Measurements from ENCODE around the gene COL6A2. TPM values are rescaled to one million over a fixed set of nuclear protein-coding genes. Genes with fewer than 3 reads are reported as not detected.

Gene COL6A2
- total RNA-seq, 1 experiment from 2014 or later: 129 TPM

- H3K14ac ChIP-seq (ENCODE audit: insufficient read depth, low read length): no peak overlapping the region; the same call in 1 of the 2 replicates
These were observed 35.3 kb upstream of the COL6A2 start for GRCh38 chr21:46062471-46063211.

More at GRCh38 chr21:46062471-46063211, 35.3 kb upstream of the COL6A2 start:
- TF ChIP-seq CTCF (conservative IDR thresholded peaks at IDR 0.05): no peak
- H2BK20ac ChIP-seq (ENCODE audit: low read depth, low read length, poor library complexity, severe bottlenecking): no peak overlapping the region
- no peak for DNase-seq
- H3K27ac Mint-ChIP-seq: no peak overlapping the region
- no peaks in the 10 kb centered on the region for H3K27me3 ChIP-seq (ENCODE audit: insufficient read depth, low read length)
- no peaks in the 10 kb centered on the region for H3K4me1 ChIP-seq (ENCODE audit: insufficient read depth, low read length)
- H2BK120ac ChIP-seq (ENCODE audit: low read depth, low read length, poor library complexity, severe bottlenecking): no peak overlapping the region
- H3K79me2 ChIP-seq (ENCODE audit: insufficient read depth, low read length): no peaks in the 10 kb centered on the region
- no peak overlapping the region for H3K23ac ChIP-seq (ENCODE audit: insufficient read length, low read depth, low read length)
- no peak overlapping the region for H2BK15ac ChIP-seq (ENCODE audit: low read depth, low read length)
- no peak overlapping the region for H3K56ac ChIP-seq (ENCODE audit: insufficient read length, low read depth, low read length)
- peaks cover 2% of the 10 kb centered on the region for H4K20me1 ChIP-seq (ENCODE audit: control insufficient read depth, insufficient read depth, insufficient read length)
- H4K8ac ChIP-seq (replicated peaks; ENCODE audit: insufficient read length, low read depth, low read length): no peak overlapping the region
- no peak overlapping the region for H2AFZ ChIP-seq (ENCODE audit: low read length)
- peaks cover 45% of the 10 kb centered on the region in 2 experiments for H3K9me3 Mint-ChIP-seq
- no peak overlapping the region for H4K5ac ChIP-seq (ENCODE audit: insufficient read length, low read depth, low read length)
- H3K23me2 ChIP-seq (ENCODE audit: insufficient read length, low read depth, low read length, poor library complexity, severe bottlenecking): no peaks in the 10 kb centered on the region
- H3K9me3 ChIP-seq (ENCODE audit: control insufficient read depth, low read depth, low read length): peaks cover 20% of the 10 kb centered on the region
- no peak overlapping the region for H3T11ph ChIP-seq (ENCODE audit: low read length)
- H2AK5ac ChIP-seq (ENCODE audit: insufficient read length, low read length): no peak overlapping the region
- no peak overlapping the region for H2BK5ac ChIP-seq (ENCODE audit: insufficient read length, low read length)
- no CpG with 5 or more reads among the region's 5 CpGs for WGBS (ENCODE audit: extremely low coverage, insufficient read length, low lambda C conversion rate)
- H3K4me3 Mint-ChIP-seq: no peak overlapping the region
- H3K36me3 Mint-ChIP-seq (ENCODE audit: insufficient read depth in 1 of 3, low read depth in 3 of 3): peaks cover 7 to 32% (median 20%) of the 10 kb centered on the region in 3 experiments; a peak in 6 of 7 replicates
- no peak overlapping the region for H3K4ac ChIP-seq (ENCODE audit: low read depth, low read length)
- H3K4me2 ChIP-seq (ENCODE audit: insufficient read depth, insufficient read length, low read length): no peak overlapping the region
- H3K27ac ChIP-seq (ENCODE audit: insufficient read length, low read depth, low read length): no peak overlapping the region
- no peak overlapping the region for H2BK12ac ChIP-seq (ENCODE audit: insufficient read length, low read depth, low read length)
- no peak overlapping the region for H3K9ac ChIP-seq (ENCODE audit: extremely low read depth, insufficient read length, low read length)
- H3K4me1 Mint-ChIP-seq: peaks cover 9 to 14% of the 10 kb centered on the region in 2 experiments
- no peaks in the 10 kb centered on the region for H3K79me1 ChIP-seq (ENCODE audit: insufficient read depth, low read depth, low read length, poor library complexity, severe bottlenecking)
- peaks cover 29% of the 10 kb centered on the region for H3K27me3 Mint-ChIP-seq (ENCODE audit: low read depth)
- H3K18ac ChIP-seq (ENCODE audit: insufficient read length, low read depth, low read length): no peak overlapping the region
- no peak overlapping the region for H4K91ac ChIP-seq (ENCODE audit: insufficient read length, low read depth, low read length)

Data from H9 (cell line).